H1 (cell line): ENCODE measurements around the gene ENTREP1. TPM values are rescaled to one million over a fixed set of nuclear protein-coding genes. Genes with fewer than 3 reads are reported as not detected.

Experiments used
- BCL11A ChIP-seq, 2 experiments: IDR thresholded peaks; one replicate each; pipeline ENCODE4 v1.6.1; 2011; ENCODE audit warnings: low read depth in 2 of 2, low read length in 2 of 2, mild to moderate bottlenecking in 2 of 2
- RFX5 ChIP-seq: IDR thresholded peaks from 2 replicates; pipeline ENCODE4 v1.6.1; 2011; ENCODE audit warnings: low read depth, low read length, improper control_type of control experiment, borderline replicate concordance
- SIX5 ChIP-seq: IDR thresholded peaks from 2 replicates; pipeline ENCODE4 v1.6.1; 2011; ENCODE audit warnings: mild to moderate bottlenecking, low read depth, low read length
- polyA plus RNA-seq, 7 experiments: library from polyadenylated mRNA; depleted of rRNA in 3 of 7; stranded (reverse) in 5 of 7; unstranded in 2 of 7; fragments of >200 nt in 5 of 7; fragments of 200-250 nt in 2 of 7; gene quantifications; 1 replicate in 5 of 7; 2 replicates in 1 of 7; 4 replicates in 1 of 7; pipeline versions ENCODE4 v1.2.1 to v1.2.3, GENCODE V29; 2011 to 2013; ENCODE audit warnings: missing spikeins in 2 of 7, mixed read lengths in 2 of 7
- total RNA-seq: library from RNA; stranded (reverse); fragmentation: NEBNext Ultra II Directional; extraction: Animal tissue kit (Norgen Biotek cat#: 25700); gene quantifications from 2 replicates; pipeline ENCODE4 v1.2.1, GENCODE V29; 2021
- TF ChIP-seq, protein P1 (sequence below): IDR thresholded peaks from 2 replicates; pipeline ENCODE4 v1.6.1; 2012; ENCODE audit warnings: low read length, inconsistent platforms

The ENTREP1 gene
- total and polyA plus RNA-seq, 2 of the 8 experiments (the other 6 are each of a cell fraction or from before 2014, with no cell fraction given), result 15.3 to 25.0 TPM

DNA sequence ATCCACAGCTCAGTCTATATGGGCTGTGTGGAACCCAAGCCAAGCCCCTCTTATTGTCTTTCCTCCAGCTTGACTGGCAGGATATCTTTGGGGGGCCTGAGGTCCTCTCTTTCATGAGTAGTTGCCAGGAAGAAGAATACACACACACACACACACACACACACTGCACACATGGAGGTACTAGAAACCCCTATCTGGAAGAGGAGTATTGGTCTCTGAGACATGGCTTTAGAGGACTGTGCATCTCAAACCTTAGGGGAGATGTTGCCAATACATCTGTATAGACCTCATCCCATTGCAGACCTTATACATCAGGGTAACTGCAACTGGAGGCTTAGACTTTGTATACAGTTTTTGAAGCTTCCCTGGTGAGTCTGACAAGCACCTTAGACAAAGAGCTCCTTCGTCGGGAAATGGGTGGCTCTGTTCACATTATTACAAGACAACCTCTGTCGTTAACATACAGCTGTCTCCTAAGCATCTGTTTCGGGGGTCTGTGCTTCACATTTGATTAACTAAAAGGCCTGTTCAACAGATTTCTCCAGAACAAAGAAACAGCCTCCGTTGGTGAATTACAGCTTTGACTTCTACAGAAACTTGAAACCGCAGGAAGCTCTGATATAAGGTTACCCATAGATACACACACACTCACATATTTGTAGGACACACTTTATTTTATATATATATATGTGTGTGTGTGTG, 5.5 kb upstream of the ENTREP1 start (continued):
- no peak for TF ChIP-seq SIX5
- no peak for TF ChIP-seq BCL11A (IDR thresholded peaks at IDR 0.05; ENCODE audit: low read depth in 2 of 2, low read length in 2 of 2)
- TF ChIP-seq, protein P1, sequence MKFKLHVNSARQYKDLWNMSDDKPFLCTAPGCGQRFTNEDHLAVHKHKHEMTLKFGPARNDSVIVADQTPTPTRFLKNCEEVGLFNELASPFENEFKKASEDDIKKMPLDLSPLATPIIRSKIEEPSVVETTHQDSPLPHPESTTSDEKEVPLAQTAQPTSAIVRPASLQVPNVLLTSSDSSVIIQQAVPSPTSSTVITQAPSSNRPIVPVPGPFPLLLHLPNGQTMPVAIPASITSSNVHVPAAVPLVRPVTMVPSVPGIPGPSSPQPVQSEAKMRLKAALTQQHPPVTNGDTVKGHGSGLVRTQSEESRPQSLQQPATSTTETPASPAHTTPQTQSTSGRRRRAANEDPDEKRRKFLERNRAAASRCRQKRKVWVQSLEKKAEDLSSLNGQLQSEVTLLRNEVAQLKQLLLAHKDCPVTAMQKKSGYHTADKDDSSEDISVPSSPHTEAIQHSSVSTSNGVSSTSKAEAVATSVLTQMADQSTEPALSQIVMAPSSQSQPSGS, result no peak
- no peak for TF ChIP-seq RFX5
